GM10266 (cell line): ENCODE results near the gene HSD17B4.
"Not testable (repeated sequence)": the region's sequence is repeated elsewhere in the genome, so short reads cannot be mapped to it uniquely, and the experiment has no call there.

Experiments
- DNase-seq: peaks from one replicate; pipeline ENCODE4 v3.0.0; 2012; ENCODE audit errors: extremely low spot score
- TF ChIP-seq, protein P1 (sequence below): IDR thresholded peaks from 2 replicates; pipeline ENCODE4 v1.5.1; 2012; ENCODE audit warnings: mild to moderate bottlenecking, low read depth; ENCODE audit not compliant: control insufficient read depth, insufficient read depth; ENCODE audit errors: missing control alignments

The HSD17B4 gene

DNA sequence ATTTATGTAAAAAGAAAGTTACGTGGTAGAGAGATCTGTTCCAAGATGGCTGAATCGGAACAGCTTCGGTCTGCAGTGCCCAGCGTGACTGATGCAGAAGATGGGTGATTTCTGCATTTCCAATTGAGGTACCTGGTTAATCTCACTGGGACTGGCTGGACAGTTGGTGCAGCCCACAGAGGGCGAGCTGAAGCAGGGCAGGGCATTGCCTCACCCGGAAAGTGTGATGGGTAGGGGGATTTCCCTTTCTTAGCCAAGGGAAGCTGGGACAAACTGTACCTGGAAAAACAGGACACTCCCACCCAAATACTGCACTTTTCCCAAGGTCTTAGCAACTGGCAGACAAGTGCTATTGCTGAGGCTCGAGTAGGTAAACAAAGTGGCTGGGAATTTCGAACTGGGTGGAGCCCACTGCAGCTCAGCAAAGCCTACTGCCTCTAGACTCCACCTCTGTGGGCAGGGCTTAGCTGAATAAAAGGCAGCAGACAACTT is 13.1 kb upstream of the HSD17B4 start:
- TF ChIP-seq, protein P1, sequence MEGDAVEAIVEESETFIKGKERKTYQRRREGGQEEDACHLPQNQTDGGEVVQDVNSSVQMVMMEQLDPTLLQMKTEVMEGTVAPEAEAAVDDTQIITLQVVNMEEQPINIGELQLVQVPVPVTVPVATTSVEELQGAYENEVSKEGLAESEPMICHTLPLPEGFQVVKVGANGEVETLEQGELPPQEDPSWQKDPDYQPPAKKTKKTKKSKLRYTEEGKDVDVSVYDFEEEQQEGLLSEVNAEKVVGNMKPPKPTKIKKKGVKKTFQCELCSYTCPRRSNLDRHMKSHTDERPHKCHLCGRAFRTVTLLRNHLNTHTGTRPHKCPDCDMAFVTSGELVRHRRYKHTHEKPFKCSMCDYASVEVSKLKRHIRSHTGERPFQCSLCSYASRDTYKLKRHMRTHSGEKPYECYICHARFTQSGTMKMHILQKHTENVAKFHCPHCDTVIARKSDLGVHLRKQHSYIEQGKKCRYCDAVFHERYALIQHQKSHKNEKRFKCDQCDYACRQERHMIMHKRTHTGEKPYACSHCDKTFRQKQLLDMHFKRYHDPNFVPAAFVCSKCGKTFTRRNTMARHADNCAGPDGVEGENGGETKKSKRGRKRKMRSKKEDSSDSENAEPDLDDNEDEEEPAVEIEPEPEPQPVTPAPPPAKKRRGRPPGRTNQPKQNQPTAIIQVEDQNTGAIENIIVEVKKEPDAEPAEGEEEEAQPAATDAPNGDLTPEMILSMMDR = no peak
- DNase-seq = no peak

- not testable (repeated sequence) for DNase-seq
Observed at GRCh38 chr5:119439632-119440031, 12.7 kb upstream of the HSD17B4 start.

GRCh38 chr5:119444643-119445042 is 7.7 kb upstream of the HSD17B4 start:
- not testable (repeated sequence) for DNase-seq

- DNase-seq = no peak
- TF ChIP-seq, protein P1 = no peak
Observed at GRCh38 chr5:119445544-119445943, 6.8 kb upstream of the HSD17B4 start.

DNA sequence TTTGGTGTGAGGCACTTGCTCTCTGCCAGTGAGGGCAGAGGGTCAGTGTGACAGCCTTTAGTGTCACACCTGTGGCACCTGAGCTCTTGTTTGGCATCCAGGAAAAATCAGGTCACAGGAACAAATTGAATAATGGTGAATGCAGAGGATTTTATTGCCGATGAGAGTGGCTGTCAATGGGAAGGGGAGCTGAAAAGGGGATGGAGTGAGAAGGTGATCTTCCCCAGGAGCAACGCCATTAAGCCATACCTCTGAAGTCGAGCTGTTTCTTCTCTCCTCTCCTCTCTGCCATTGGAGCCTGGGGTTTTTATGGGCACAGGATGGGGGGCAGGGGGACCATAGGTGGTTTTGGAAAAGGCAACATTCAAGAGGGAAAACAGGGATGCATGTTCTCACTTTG is 2.4 kb upstream of the HSD17B4 start:
- TF ChIP-seq, protein P1 = no peak
- DNase-seq = no peak

DNA sequence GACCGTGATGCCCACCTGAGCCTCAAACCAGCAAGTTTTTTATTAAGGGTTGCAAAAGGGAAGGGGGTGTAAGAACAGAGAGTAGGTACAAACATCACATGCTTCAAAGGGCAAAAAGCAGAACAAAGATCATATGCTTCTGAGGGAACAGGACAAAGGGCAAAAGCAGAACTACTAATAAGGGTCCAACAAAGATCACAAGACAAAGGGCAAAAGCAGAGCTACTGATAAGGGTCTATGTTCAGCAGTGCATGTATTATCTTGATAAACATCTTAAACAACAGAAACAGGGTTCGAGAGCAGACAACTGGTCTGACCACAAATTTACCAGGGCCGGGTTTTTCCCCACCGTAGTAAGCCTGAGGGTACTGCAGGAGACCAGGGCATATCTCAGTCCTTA is 1.7 kb upstream of the HSD17B4 start:
- not testable (repeated sequence) for DNase-seq

- TF ChIP-seq, protein P1 = no peak
- DNase-seq = no peak
Observed at GRCh38 chr5:119451561-119451960, 736 bp upstream of the HSD17B4 start.

- TF ChIP-seq, protein P1 = no peak
Observed at GRCh38 chr5:119452060-119452372, 281 bp upstream of the HSD17B4 start.

DNA sequence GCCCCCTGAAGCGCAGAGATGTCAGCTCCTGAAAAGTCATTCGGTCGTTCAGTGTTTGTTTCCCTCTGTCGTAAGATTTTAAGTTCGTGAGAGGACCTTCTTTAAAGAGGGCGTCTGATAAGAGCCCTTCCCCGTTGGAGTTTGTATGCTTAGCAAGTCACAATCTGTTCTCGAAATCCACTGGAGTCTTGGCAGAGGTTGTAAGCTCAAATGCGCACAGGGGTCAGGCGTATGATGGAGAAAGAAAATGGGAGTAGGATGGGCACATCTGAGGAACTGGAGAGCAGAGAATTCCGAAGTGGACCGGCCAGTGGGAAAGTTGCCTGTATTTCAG is 710 bp downstream of the HSD17B4 start:
- no peak for DNase-seq

More at GRCh38 chr5:119452060-119452372, 281 bp upstream of the HSD17B4 start:
- no peak for DNase-seq

More for the DNA sequence above, 710 bp downstream of the HSD17B4 start:
- TF ChIP-seq, protein P1 = no peak
